Lower leg skin (tissue), 4 donors: ENCODE results near the gene CDC25B. TPM values are rescaled to one million over a fixed set of nuclear protein-coding genes. Genes with fewer than 3 reads are reported as not detected.

Experiments
- DNase-seq, 2 donors: peaks; one replicate each; pipeline ENCODE4 v3.0.0-alpha.2; 2019; ENCODE audit warnings: low spot score in 2 of 2
- H3K4me3 ChIP-seq: fragments of 200-600 bp; sonication (generic); 2 replicates; pipeline ENCODE4 v1.5.1; 2017; ENCODE audit warnings: mild to moderate bottlenecking, low read depth; ENCODE audit not compliant: poor library complexity, severe bottlenecking
- POLR2A ChIP-seq, 2 donors: fragments of 450-650 bp; IDR thresholded peaks; one replicate each; pipeline ENCODE4 v1.6.1; 2016 to 2017; ENCODE audit warnings: antibody characterized with exemption in 2 of 2, mild to moderate bottlenecking in 1 of 2, moderate library complexity in 1 of 2
- WGBS, 2 donors: methylation state at CpG; one replicate each; pipeline ENCODE4 v1.1.5; 2018; 5-methylcytosine and 5-hydroxymethylcytosine counted together
- intact Hi-C: fragments of 100-400 bp; cut with DNase I; formaldehyde crosslinking; loops from one replicate; pipeline ENCODE4 v1.15.0; 2023; ENCODE audit warnings: low total_unique reads
- total RNA-seq, 4 donors: library from RNA; depleted of rRNA; stranded (reverse); fragments of >200 nt; gene quantifications; one replicate each; pipeline ENCODE4 v1.1.0, GENCODE V29; 2016
- TF ChIP-seq, protein P1 (sequence below), 3 donors: fragments of 450-650 bp; IDR thresholded peaks; one replicate each; pipeline ENCODE4 v1.5.1; 2016; ENCODE audit warnings: antibody characterized with exemption in 3 of 3, mild to moderate bottlenecking in 3 of 3, moderate library complexity in 2 of 3

The CDC25B gene
- total RNA-seq, 4 donors from 2014 or later, result 13.5 to 23.2 (median 18.5) TPM

DNA sequence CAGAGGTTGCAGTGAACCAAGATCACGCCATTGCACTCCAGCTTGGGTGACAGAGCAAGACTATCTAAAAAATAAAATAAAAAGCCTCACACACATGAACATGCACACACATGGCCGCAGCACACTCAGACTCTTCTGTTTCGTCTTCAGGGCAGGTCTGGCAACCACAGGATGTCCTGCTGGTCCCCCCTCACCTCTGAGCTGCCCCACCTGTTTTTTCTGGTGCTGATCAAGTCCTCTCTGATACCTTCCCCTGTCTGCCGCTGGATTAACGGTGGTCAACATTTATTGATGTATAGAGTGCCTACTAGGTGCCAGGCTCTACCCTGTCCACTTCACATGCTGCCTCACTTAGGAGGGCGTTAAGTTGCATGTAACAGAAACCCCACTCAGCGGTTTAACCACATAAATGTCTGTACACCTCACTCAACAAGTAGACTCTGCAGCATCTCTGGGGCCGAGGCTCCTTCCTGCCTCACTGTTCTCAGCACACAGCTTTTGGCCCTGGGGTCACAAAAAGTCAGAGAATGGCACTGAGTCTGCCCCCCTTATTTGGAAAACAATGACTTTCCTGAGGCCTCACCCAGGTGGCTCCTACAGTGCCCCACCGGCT is 19.7 kb downstream of the CDC25B start:
- intact Hi-C loops, result no loop called here
- no peak for DNase-seq
- TF ChIP-seq POLR2A (IDR thresholded peaks at IDR 0.05), result no peak
- TF ChIP-seq, protein P1, sequence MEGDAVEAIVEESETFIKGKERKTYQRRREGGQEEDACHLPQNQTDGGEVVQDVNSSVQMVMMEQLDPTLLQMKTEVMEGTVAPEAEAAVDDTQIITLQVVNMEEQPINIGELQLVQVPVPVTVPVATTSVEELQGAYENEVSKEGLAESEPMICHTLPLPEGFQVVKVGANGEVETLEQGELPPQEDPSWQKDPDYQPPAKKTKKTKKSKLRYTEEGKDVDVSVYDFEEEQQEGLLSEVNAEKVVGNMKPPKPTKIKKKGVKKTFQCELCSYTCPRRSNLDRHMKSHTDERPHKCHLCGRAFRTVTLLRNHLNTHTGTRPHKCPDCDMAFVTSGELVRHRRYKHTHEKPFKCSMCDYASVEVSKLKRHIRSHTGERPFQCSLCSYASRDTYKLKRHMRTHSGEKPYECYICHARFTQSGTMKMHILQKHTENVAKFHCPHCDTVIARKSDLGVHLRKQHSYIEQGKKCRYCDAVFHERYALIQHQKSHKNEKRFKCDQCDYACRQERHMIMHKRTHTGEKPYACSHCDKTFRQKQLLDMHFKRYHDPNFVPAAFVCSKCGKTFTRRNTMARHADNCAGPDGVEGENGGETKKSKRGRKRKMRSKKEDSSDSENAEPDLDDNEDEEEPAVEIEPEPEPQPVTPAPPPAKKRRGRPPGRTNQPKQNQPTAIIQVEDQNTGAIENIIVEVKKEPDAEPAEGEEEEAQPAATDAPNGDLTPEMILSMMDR (IDR thresholded peaks at IDR 0.05), result no peak
- H3K4me3 ChIP-seq, result no peak overlapping the region
- 82 to 83% methylated on average over 9 of the region's 9 CpGs for WGBS, 2 donors

DNA sequence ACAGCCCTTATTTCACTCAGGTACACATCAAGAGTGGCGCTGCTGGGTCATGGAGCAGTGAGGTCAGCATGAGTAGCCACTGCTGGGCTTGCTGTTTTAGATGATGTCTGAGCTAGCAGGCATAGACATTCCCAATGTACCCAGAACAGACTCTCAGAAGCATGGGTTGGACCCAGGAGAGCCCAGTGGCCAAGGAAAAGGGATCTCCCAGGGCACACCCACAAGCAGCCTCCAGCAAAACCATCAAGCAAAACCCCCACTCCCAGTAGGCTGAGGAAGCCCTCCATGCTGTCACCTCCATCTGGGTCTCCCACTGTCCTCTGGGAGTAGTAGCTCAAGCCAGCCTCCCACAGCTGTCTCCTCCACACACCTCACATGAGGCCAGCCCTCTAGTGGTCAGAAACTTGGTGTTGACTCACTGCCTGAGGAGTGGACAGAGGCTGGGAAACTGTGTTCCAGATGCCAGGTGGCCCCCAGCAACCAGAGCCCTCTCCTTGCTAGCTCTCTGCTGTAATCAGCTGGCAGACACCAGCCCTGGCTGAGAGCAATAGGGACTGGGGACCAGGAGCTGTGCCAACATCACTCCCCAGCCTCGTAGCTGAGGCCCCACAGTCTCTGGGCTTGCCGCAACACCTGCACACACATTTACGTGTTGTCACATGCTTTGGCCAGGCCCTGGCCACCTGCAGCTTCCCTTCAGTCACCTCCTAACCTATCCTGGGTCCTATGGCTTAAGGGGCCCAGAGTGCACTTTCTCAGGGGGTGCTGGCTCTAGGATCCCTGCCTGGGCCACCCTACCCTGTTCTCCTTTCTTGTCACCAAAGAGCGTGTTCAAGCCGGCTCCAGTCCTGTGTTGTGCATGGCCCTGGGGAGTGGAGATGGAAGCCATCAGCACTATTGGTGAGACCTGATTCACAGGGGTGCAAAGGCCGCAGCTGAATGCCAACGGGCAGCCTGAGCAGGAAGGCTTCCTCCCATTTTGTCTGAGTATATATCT is 22.3 kb downstream of the CDC25B start:
- DNase-seq, result peak in 1 of 2 donors; percentile 65
- intact Hi-C loops, result no loop called here
- WGBS, 2 donors, result 67 to 79% methylated on average over 8 of the region's 8 CpGs
- TF ChIP-seq POLR2A (IDR thresholded peaks at IDR 0.05), result no peak
- TF ChIP-seq, protein P1 (IDR thresholded peaks at IDR 0.05), result peak in 1 of 3 donors; percentile 75
- no peak overlapping the region for H3K4me3 ChIP-seq

DNA sequence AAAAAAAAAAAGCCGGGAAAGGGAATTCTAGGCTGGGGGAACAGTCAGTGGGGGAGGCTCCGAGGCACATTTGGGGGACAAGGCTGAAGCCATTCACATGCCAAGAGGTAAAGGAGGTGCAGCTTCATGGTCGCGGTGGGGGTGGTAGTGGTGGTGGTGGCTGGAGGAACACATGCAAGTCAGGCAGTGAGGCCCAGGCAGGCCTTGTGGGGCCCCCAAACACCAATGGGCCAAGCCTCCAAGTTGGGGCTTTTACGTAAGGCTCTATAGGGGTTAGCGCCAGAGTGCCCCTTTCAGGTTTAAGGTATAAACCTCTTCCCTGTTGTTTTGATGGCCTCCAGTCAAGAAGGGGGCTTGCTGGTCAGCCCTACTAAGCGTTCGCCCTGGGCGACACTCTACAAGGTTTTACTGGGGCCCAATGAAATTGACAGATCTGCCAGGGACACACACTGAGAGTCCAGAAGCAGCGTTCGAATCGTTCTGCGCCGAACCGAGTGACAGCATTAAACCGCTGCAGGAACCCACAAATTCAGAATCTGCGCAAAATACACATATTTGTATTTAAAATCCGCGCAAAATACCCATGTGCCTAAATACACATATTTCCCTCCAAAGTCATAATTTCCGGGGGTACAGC is 23.4 kb downstream of the CDC25B start:
- intact Hi-C loops, result loop anchor here (2.0 kb wide), 1 partner anchor 33 kb away; the partner anchor contains the start of gene CENPB
- WGBS, 2 donors, result 63 to 68% methylated on average over 20 of the region's 20 CpGs
- no peak overlapping the region for H3K4me3 ChIP-seq
- DNase-seq, result no peak
- no peak for TF ChIP-seq POLR2A (IDR thresholded peaks at IDR 0.05)
- TF ChIP-seq, protein P1 (IDR thresholded peaks at IDR 0.05), result no peak

DNA sequence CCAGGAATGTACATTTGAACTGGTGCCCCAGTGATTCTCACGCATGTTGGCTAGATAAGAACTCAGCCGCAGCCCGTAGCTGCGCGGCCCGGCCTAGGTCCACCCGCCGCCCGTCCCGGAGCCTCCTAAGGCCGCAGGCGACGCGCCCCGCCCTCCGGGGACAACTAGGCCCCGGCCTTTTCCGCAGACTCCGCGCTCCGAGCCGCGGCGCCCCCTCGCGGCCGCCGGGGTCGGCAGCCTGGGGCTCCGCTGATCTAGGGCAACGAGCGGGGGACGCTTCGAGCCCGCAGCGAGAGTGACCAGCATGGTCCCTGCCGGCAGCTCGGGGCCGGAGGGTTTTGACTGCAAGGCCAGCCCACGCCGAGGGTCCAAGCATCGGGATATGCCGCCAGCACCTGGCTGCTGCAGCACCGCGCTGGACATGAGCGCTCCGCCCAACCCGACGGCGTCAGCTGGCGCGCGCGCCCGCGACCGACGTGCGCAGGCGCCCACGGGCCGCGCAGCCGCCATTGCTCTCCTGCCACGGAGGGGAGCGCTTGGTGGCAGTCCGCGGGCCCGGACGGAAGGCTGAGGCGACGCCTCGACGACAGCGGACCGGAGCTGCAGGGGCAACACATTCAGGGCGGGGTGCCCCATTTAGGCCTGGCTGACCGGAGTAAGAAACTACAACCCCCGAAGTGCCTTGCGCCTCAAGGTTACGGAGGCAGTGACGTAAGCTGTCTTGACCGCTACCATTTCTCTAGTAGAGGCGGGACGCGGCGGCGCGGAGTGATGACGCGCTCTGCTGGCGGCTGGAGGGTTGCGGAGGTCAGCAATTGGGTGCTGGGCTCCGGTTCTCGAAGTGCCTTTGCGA is 24.2 kb downstream of the CDC25B start, which contains the start of gene AP5S1:
Gene AP5S1 (plus strand): TSS at position 500 of the 853 bp plus-strand sequence. CDS start 1,571 bp downstream, outside the sequence.
- peak; percentile 96 to 100 for DNase-seq
- intact Hi-C loops, result loop anchor here (2.0 kb wide), 1 partner anchor 33 kb away; the partner anchor contains the start of gene CENPB
- WGBS, 2 donors, result 0% methylated on average over 23 to 83 of the region's 96 CpGs
- no peak for TF ChIP-seq POLR2A (IDR thresholded peaks at IDR 0.05)
- TF ChIP-seq, protein P1 (IDR thresholded peaks at IDR 0.05), result peak in 1 of 3 donors; percentile 93
- H3K4me3 ChIP-seq, result peak within 1 kb of the TSS; percentile 54
